SK-N-MC (cell line): ENCODE measurements around the gene SYNE1.

Experiments used
- DNase-seq: peaks from one replicate; pipeline ENCODE4 v3.0.0-alpha.2; 2011; ENCODE audit warnings: low read depth, low spot score
- H3K27ac ChIP-seq: fragments of 200-600 bp; sonication (generic); 2 replicates; pipeline ENCODE4 v1.5.1; 2016; ENCODE audit warnings: mixed run types
- H3K36me3 ChIP-seq: fragments of 200-600 bp; sonication (generic); 2 replicates; pipeline ENCODE4 v1.6.1; 2017; ENCODE audit warnings: antibody characterized with exemption, low read length, mixed read lengths; ENCODE audit not compliant: insufficient read depth
- H3K4me3 ChIP-seq: fragments of 200-600 bp; sonication (generic); 2 replicates; pipeline ENCODE4 v1.5.1; 2016
- H3K9ac ChIP-seq: fragments of 200-600 bp; sonication (generic); 2 replicates; pipeline ENCODE4 v1.8.0; 2017; ENCODE audit warnings: mixed run types, mixed read lengths; ENCODE audit not compliant: insufficient read length
- H3K9me3 ChIP-seq: fragments of 200-600 bp; sonication (generic); 2 replicates; pipeline ENCODE4 v1.6.1; 2017; ENCODE audit warnings: low read depth, mild to moderate bottlenecking, antibody characterized with exemption, low read length, moderate library complexity, mixed read lengths
- EZH2 ChIP-seq: fragments of 200-600 bp; sonication (generic); IDR thresholded peaks from one replicate; pipeline ENCODE4 v1.6.1; 2017; ENCODE audit warnings: antibody characterized with exemption
- FOXP2 ChIP-seq: optimal IDR thresholded peaks from 2 replicates; pipeline ENCODE3; 2011; ENCODE audit warnings: mild to moderate bottlenecking, moderate library complexity; ENCODE audit not compliant: insufficient read depth; ENCODE audit errors: extremely low read length, control extremely low read depth
- POLR2AphosphoS5 ChIP-seq: IDR thresholded peaks from 2 replicates; pipeline ENCODE4 v1.6.1; 2012; ENCODE audit warnings: mild to moderate bottlenecking, low read depth, low read length, borderline replicate concordance

The SYNE1 gene

DNA sequence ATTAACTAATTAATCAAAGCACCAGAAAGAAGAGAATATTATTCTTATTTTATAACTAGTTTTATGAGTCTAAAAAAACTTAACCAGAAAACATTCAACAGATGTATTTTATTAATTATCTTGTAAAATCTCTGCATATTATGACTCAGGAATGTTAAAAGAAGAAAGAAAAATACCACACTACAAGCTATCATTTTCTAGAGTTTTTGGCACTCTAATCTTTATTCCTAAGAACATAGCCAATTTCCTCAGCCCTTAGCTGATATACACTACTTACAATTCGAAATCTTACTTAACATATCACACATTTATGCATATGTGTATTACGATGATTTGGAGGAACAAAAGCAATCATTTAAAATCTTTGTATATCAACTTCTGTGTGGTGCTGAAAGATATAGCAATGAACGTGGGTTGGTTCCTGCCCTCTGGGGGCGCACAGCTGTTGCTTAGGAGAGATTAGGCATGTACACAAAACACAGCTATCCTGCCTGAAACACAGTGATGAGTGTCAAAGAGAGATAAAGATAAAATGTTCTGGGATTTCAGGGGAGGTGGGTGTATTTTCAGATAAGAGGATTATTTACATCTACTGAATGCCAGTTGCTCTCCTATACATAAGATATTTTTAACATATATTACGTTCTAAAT is 404.5 kb downstream of the SYNE1 start:
- TF ChIP-seq FOXP2 (peak; percentile 55), EZH2 (no peak), POLR2AphosphoS5 (no peak)

GRCh38 chr6:152229330-152229729 is 407.8 kb downstream of the SYNE1 start:
- Histone ChIP-seq H3K36me3 (peaks cover 18% of the 10 kb centered on the region), H3K9ac (no peak overlapping the region), H3K9me3 (no peaks in the 10 kb centered on the region), H3K27ac (no peak overlapping the region), H3K4me3 (no peak overlapping the region)
- TF ChIP-seq POLR2AphosphoS5 (no peak), FOXP2 (no peak), EZH2 (no peak)
- no peak for DNase-seq

More for the DNA sequence above, 404.5 kb downstream of the SYNE1 start:
- Histone ChIP-seq H3K9me3 (no peaks in the 10 kb centered on the region), H3K27ac (peak overlapping the region; percentile 95), H3K4me3 (peak overlapping the region; percentile 42), H3K36me3 (peaks cover 26% of the 10 kb centered on the region), H3K9ac (peak overlapping the region; percentile 28)
- DNase-seq: peak; percentile 45

DNA sequence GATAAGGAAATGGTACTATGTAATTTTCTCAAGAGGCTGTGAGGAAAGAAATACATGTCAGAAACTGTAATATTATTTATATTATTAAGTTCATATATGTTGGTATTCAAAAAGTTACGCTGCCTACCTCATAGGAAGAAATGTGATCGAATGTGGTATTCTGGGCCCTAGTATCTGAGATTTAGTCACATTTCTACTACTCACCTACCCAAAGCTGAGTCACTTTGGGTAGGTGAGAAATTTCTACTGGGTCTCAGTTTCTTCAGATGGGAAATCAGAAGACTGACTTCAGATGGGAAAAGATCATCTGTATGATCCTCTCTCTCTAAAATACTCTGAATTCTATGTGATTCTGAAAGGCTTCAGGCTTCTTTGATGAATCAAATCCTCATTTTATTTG is 411.0 kb downstream of the SYNE1 start:
- TF ChIP-seq EZH2: no peak
- TF ChIP-seq FOXP2: no peak
- no peak for TF ChIP-seq POLR2AphosphoS5

DNA sequence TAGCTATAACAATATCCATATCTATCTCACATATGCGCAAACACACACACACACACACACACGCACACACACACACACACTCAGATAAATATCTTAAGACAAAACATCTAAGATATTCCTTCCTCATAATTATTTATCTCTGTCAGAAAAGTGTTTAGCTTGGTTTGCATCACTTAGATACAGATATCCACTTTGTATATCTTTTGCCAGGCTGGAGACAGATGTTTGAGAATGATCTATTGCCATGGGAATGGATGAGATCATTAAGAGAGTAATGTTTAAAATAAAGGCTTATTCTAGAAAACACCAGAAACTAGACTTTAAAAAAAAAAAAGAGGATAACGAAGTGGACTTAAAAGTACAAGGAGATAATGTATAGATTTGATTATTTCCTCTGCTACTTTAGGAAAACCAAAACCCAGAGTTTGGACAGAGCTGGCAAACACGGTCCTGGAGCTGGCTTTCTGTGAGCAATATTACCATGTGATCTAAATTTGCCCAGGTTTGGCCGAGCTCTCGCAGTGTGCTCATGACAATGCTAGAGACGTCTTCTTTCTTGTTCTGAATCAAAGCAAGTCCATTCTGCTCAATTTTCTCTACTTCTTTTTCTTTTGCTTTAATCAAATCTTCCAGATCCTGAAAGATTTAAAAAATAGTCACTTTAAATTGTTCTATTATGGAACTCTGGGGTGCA is 411.8 kb downstream of the SYNE1 start:
- TF ChIP-seq POLR2AphosphoS5: no peak
- TF ChIP-seq FOXP2: no peak
- Histone ChIP-seq H3K27ac (no peak overlapping the region), H3K36me3 (peaks cover 28% of the 10 kb centered on the region), H3K4me3 (no peak overlapping the region), H3K9ac (no peak overlapping the region), H3K9me3 (peaks cover 8% of the 10 kb centered on the region; the same call in 1 of the 2 replicates)
- no peak for DNase-seq

More for the DNA sequence above, 411.0 kb downstream of the SYNE1 start:
- Histone ChIP-seq H3K36me3 (peaks cover 30% of the 10 kb centered on the region), H3K9me3 (peaks cover 8% of the 10 kb centered on the region; the same call in 1 of the 2 replicates), H3K4me3 (no peak overlapping the region), H3K9ac (no peak overlapping the region), H3K27ac (no peak overlapping the region)
- DNase-seq: no peak

DNA sequence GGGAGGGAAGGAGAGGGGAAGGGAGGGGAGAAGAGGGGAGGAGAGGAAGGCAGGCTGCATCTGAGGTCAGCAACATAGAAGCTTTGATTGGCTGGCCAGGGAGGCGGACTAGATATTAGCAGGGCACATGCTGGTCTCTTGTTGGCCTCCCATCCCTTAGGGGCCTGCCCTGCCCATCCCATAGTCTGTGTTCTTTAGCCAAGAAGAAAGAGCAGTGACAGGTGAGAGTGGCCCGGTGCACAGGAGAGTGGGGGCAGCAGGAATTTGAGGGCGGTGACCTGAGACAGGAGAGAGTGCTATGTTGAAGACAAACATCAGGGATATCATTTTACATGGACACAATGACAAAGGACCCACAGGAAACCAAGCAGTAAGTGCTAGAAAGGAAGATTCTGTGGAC is 413.5 kb downstream of the SYNE1 start:
- Histone ChIP-seq H3K27ac (no peak overlapping the region), H3K4me3 (no peak overlapping the region), H3K9me3 (peaks cover 8% of the 10 kb centered on the region; the same call in 1 of the 2 replicates), H3K9ac (no peak overlapping the region), H3K36me3 (peaks cover 33% of the 10 kb centered on the region)
- no peak for TF ChIP-seq POLR2AphosphoS5
- no peak for TF ChIP-seq EZH2
- no peak for TF ChIP-seq FOXP2
- DNase-seq: no peak

- no peak for DNase-seq
- H3K4me3 ChIP-seq: no peak overlapping the region
Measured at GRCh38 chr6:152221806-152222628, 415.1 kb downstream of the SYNE1 start.

DNA sequence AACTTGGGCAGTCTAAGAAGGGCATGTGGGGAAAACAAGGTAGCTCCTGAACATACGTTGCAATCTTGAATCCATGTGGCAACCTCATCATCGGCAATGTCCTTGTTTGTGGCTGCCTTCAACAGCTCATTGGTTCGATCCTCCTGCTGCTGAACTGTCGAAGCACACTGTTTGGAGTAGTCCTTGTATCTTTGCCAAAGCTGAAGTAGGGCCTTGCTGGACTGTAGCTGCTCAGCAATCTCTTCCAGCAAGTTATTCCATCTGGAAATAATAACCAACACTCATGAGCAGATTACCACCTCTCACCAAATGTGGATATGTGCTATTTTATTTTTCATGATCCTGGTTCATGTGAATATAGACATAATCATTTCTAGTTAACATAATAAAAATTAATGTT is 416.4 kb downstream of the SYNE1 start:
- Histone ChIP-seq H3K4me3 (no peak overlapping the region), H3K9me3 (peaks cover 8% of the 10 kb centered on the region; the same call in 1 of the 2 replicates), H3K9ac (no peak overlapping the region), H3K27ac (no peak overlapping the region), H3K36me3 (peaks cover 33% of the 10 kb centered on the region)
- no peak for DNase-seq
- no peak for TF ChIP-seq POLR2AphosphoS5
- no peak for TF ChIP-seq FOXP2
- TF ChIP-seq EZH2: no peak

More at GRCh38 chr6:152221806-152222628, 415.1 kb downstream of the SYNE1 start:
- peaks cover 8% of the 10 kb centered on the region; the same call in 1 of the 2 replicates for H3K9me3 ChIP-seq
- no peak overlapping the region for H3K9ac ChIP-seq
- H3K27ac ChIP-seq: no peak overlapping the region
- H3K36me3 ChIP-seq: peaks cover 33% of the 10 kb centered on the region
- TF ChIP-seq FOXP2: no peak
- no peak for TF ChIP-seq EZH2
- TF ChIP-seq POLR2AphosphoS5: no peak

DNA sequence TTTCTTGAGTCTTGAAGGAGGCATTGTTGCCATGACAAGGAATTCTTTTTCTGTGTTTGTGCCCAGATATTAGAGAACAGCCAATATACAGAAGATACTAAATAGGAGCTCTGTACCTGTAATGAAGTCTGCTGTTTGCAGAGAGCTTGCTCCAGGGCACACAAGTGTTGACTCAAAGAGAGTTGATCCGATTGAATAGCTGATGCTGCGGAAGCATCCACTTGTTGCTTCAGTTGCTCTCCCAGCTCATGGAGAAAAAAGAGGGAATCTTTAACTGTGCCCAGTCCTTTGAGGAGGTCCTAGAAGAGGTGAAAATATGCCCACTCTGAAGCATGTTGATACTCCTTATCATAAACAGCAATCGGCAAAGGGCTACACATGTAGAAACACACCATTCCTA is 418.3 kb downstream of the SYNE1 start:
- H3K27ac ChIP-seq: no peak overlapping the region
- H3K4me3 ChIP-seq: no peak overlapping the region
- no peak for TF ChIP-seq EZH2
- TF ChIP-seq FOXP2: no peak
- no peak for TF ChIP-seq POLR2AphosphoS5
- peaks cover 31% of the 10 kb centered on the region for H3K36me3 ChIP-seq
- peaks cover 8% of the 10 kb centered on the region; the same call in 1 of the 2 replicates for H3K9me3 ChIP-seq
- no peak overlapping the region for H3K9ac ChIP-seq
- no peak for DNase-seq
